GM18867 (cell line): ENCODE data around the gene TMEM222.

Source experiments
- ATAC-seq: cut with Tn5 transposase; IDR thresholded peaks from one replicate; pipeline ENCODE4 v1.9.1; 2021; ENCODE audit warnings: mild to moderate bottlenecking, moderate library complexity; ENCODE audit not compliant: unreplicated experiment

Gene TMEM222

GRCh38 chr1:27306071-27306470, 15.9 kb upstream of the TMEM222 start:
- no peak for ATAC-seq

GRCh38 chr1:27306892-27307761, 14.8 kb upstream of the TMEM222 start:
- ATAC-seq, result no peak

- no peak for ATAC-seq
Observed at GRCh38 chr1:27307874-27308598, 13.9 kb upstream of the TMEM222 start.

GRCh38 chr1:27314169-27314568, 7.8 kb upstream of the TMEM222 start:
- no peak for ATAC-seq

GRCh38 chr1:27314737-27315136, 7.2 kb upstream of the TMEM222 start:
- no peak for ATAC-seq

- ATAC-seq, result no peak
Observed at GRCh38 chr1:27316860-27317259, 5.1 kb upstream of the TMEM222 start.

GRCh38 chr1:27318136-27318535, 3.8 kb upstream of the TMEM222 start:
- ATAC-seq, result no peak

GRCh38 chr1:27318596-27318995, 3.4 kb upstream of the TMEM222 start:
- ATAC-seq, result no peak

GRCh38 chr1:27322569-27323240, 742 bp downstream of the TMEM222 start:
- no peak for ATAC-seq

GRCh38 chr1:27325286-27325685, 3.3 kb downstream of the TMEM222 start:
- ATAC-seq, result no peak

- no peak for ATAC-seq
Observed at GRCh38 chr1:27327964-27328363, 6.0 kb downstream of the TMEM222 start.

- ATAC-seq, result no peak
Observed at GRCh38 chr1:27330786-27331185, 8.8 kb downstream of the TMEM222 start.

GRCh38 chr1:27331426-27331825, 9.5 kb downstream of the TMEM222 start:
- ATAC-seq, result no peak

- ATAC-seq, result no peak
Observed at GRCh38 chr1:27331922-27332321, 10.0 kb downstream of the TMEM222 start.

- ATAC-seq, result no peak
Observed at GRCh38 chr1:27332536-27333281, 10.7 kb downstream of the TMEM222 start.

GRCh38 chr1:27333717-27334279, 11.8 kb downstream of the TMEM222 start:
- no peak for ATAC-seq

- ATAC-seq, result no peak
Observed at GRCh38 chr1:27335506-27336422, 13.8 kb downstream of the TMEM222 start.

- ATAC-seq, result no peak
Observed at GRCh38 chr1:27336756-27337155, 14.8 kb downstream of the TMEM222 start.

GRCh38 chr1:27338751-27339150, 16.8 kb downstream of the TMEM222 start:
- no peak for ATAC-seq

- ATAC-seq, result no peak
Observed at GRCh38 chr1:27339213-27339612, 17.2 kb downstream of the TMEM222 start.
